Natural killer cell (primary cell): ENCODE data around the gene SEZ6L. TPM values are rescaled to one million over a fixed set of nuclear protein-coding genes. Genes with fewer than 3 reads are reported as not detected.

ENCODE experiments used
- ATAC-seq, 3 donors: fragments of 150-1000 bp in 2 of 3; fragments of 200-7000 bp in 1 of 3; cut with Tn5 transposase; 1 replicate in 1 of 3; 2 replicates in 2 of 3; pipeline ENCODE4 v1.10.0; 2021; ENCODE audit warnings: mild to moderate bottlenecking in 2 of 3, moderate library complexity in 2 of 3
- DNase-seq, 2 donors: peaks; one replicate each; pipeline versions ENCODE4 v3.0.0 to v3.0.0-alpha.2; 2013 to 2021; ENCODE audit warnings: mixed read lengths in 1 of 2
- H3K27ac ChIP-seq: one replicate; pipeline ENCODE4 v1.5.1; 2013; ENCODE audit warnings: mild to moderate bottlenecking, low read length
- H3K27me3 ChIP-seq: one replicate; pipeline ENCODE4 v1.6.1; 2013; ENCODE audit warnings: low read length; ENCODE audit not compliant: control insufficient read depth, insufficient read depth
- H3K36me3 ChIP-seq: one replicate; pipeline ENCODE4 v1.6.1; 2013; ENCODE audit warnings: low read length; ENCODE audit not compliant: control insufficient read depth, insufficient read depth
- H3K4me1 ChIP-seq: one replicate; pipeline ENCODE4 v1.6.1; 2013; ENCODE audit warnings: low read length; ENCODE audit not compliant: control insufficient read depth, insufficient read depth
- H3K4me3 ChIP-seq: one replicate; pipeline ENCODE4 v1.5.1; 2013; ENCODE audit warnings: low read length
- H3K9me3 ChIP-seq: one replicate; pipeline ENCODE4 v1.6.1; 2013; ENCODE audit warnings: low read length; ENCODE audit not compliant: control insufficient read depth, insufficient read depth
- H3K27ac Mint-ChIP-seq, 2 donors: one replicate each; pipeline ENCODE4 v1.8.0; 2022; ENCODE audit warnings: mild to moderate bottlenecking in 2 of 2, mixed read lengths in 2 of 2, moderate library complexity in 1 of 2
- H3K27me3 Mint-ChIP-seq, 2 donors: one replicate each; pipeline ENCODE4 v1.8.0; 2022; ENCODE audit warnings: low read depth in 2 of 2, mixed read lengths in 2 of 2
- H3K36me3 Mint-ChIP-seq: one replicate; pipeline ENCODE4 v1.8.0; 2022; ENCODE audit warnings: mixed read lengths
- H3K4me1 Mint-ChIP-seq, 2 donors: one replicate each; pipeline ENCODE4 v1.8.0; 2022; ENCODE audit warnings: mixed read lengths in 2 of 2
- H3K4me3 Mint-ChIP-seq: one replicate; pipeline ENCODE4 v1.8.0; 2022; ENCODE audit warnings: mild to moderate bottlenecking, moderate library complexity, mixed read lengths
- H3K9me3 Mint-ChIP-seq, 2 donors: one replicate each; pipeline ENCODE4 v1.8.0; 2022; ENCODE audit warnings: mixed read lengths in 2 of 2
- WGBS: methylation state at CpG from one replicate; pipeline ENCODE4 v1.1.7; 2013; ENCODE audit warnings: missing lambda C conversion rate; ENCODE audit not compliant: insufficient coverage; 5-methylcytosine and 5-hydroxymethylcytosine counted together
- intact Hi-C: fragments of 100-400 bp; cut with micrococcal nuclease; formaldehyde crosslinking; loops from one replicate; pipeline ENCODE4 v1.14.2; 2022
- total RNA-seq, 4 donors: library from RNA; stranded (reverse); fragments of 120-200 nt in 1 of 4; gene quantifications; one replicate each; pipeline versions ENCODE4 v1.2.3 to v1.2.4, GENCODE V29; 2013 to 2022
- TF ChIP-seq, protein P1 (sequence below): fragments of 200-600 bp; IDR thresholded peaks from one replicate; pipeline ENCODE4 v1.8.0; 2022; ENCODE audit warnings: antibody characterized with exemption

The SEZ6L gene
- total RNA-seq, 3 donors from 2014 or later (not counting 1 experiment from before 2014, with no cell fraction given), result 0.11 to 1.1 (median 0.60) TPM

DNA sequence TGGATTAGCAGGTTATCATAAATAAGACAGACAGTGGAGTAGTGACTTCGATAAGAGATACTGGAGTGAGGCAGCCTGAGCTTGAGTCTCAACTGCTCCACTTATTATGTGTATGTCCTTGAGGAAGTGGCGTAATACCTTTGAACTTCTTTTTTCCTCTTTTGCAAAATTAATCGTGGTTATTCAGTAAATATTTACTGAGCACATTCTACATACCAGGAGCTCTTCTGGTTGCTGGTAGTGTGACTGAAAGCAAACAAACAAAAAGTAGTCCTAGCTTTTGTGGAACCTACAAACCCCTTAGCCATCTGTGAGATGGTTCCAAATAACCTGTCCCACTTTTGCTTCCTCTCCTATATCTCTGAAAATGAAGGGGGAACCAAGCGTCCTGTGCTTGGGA, 134.2 kb downstream of the SEZ6L start:
- Histone ChIP-seq H3K4me3 (no peak overlapping the region), H3K27ac (no peak overlapping the region), H3K4me1 (no peaks in the 10 kb centered on the region), H3K36me3 (no peaks in the 10 kb centered on the region), H3K9me3 (no peaks in the 10 kb centered on the region), H3K27me3 (peaks cover 7% of the 10 kb centered on the region)
- DNase-seq (no peak), ATAC-seq (no peak)
- 30% methylated on average over 2 of the region's 4 CpGs for WGBS
- Mint-ChIP-seq H3K36me3 (no peaks in the 10 kb centered on the region), H3K9me3 (no peaks in the 10 kb centered on the region), H3K27me3 (peaks cover 15 to 44% of the 10 kb centered on the region in 2 donors), H3K4me1 (no peaks in the 10 kb centered on the region), H3K27ac (no peak overlapping the region), H3K4me3 (no peak overlapping the region)
- intact Hi-C loops, result no loop called here
- TF ChIP-seq, protein P1, sequence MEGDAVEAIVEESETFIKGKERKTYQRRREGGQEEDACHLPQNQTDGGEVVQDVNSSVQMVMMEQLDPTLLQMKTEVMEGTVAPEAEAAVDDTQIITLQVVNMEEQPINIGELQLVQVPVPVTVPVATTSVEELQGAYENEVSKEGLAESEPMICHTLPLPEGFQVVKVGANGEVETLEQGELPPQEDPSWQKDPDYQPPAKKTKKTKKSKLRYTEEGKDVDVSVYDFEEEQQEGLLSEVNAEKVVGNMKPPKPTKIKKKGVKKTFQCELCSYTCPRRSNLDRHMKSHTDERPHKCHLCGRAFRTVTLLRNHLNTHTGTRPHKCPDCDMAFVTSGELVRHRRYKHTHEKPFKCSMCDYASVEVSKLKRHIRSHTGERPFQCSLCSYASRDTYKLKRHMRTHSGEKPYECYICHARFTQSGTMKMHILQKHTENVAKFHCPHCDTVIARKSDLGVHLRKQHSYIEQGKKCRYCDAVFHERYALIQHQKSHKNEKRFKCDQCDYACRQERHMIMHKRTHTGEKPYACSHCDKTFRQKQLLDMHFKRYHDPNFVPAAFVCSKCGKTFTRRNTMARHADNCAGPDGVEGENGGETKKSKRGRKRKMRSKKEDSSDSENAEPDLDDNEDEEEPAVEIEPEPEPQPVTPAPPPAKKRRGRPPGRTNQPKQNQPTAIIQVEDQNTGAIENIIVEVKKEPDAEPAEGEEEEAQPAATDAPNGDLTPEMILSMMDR, result no peak

DNA sequence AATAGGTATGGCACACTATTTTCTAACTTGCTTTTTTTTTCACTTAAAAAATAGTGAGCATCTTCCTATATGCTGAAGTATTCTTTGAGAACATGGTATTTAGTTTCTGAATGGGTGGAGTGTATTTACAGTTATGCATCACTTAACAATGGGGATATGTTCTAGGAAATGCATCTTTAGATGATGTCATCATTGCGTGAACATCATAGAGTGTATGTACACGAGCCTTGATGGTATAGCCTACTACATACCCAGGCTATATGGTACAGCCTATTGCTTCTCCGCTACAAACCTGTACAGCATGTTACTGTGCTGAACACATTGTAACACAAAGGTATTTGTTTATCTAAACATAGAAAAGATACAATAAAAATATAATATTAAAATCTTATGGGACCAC, 135.5 kb downstream of the SEZ6L start:
- intact Hi-C loops, result no loop called here
- Histone ChIP-seq H3K27ac (no peak overlapping the region), H3K27me3 (peaks cover 7% of the 10 kb centered on the region), H3K4me1 (no peaks in the 10 kb centered on the region), H3K36me3 (no peaks in the 10 kb centered on the region), H3K4me3 (no peak overlapping the region), H3K9me3 (no peaks in the 10 kb centered on the region)
- H3K9me3 Mint-ChIP-seq, result no peaks in the 10 kb centered on the region
- TF ChIP-seq, protein P1, result no peak
- no peaks in the 10 kb centered on the region for H3K4me1 Mint-ChIP-seq
- H3K36me3 Mint-ChIP-seq, result no peaks in the 10 kb centered on the region
- H3K27ac Mint-ChIP-seq, result no peak overlapping the region
- H3K4me3 Mint-ChIP-seq, result no peak overlapping the region
- H3K27me3 Mint-ChIP-seq, result peaks cover 15 to 54% of the 10 kb centered on the region in 2 donors
- DNase-seq, result no peak
- ATAC-seq, result no peak
- WGBS, result 84% methylated on average over 2 of the region's 3 CpGs

DNA sequence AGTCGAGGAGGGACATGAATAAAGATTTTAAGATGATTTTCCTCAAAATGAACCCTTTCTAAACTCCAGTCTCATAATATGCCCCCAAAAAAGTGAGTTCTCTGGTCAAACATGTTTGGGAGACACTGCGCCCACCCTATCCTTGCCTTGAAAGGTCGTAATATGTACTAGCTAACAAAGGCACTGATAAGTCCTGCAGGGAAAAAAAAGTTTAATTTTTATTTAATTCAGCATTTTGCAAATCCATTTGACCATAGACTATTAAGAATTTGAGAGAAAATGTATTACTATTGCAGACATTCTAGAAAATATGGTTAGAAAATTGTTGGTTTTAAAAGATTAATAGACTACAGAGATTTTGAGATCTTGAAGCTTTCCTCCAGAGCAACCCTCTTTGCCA, 139.2 kb downstream of the SEZ6L start:
- no peaks in the 10 kb centered on the region for H3K4me1 ChIP-seq
- peaks cover 7% of the 10 kb centered on the region for H3K27me3 ChIP-seq
- Mint-ChIP-seq H3K36me3 (no peaks in the 10 kb centered on the region), H3K27ac (no peak overlapping the region), H3K27me3 (peaks cover 7 to 42% of the 10 kb centered on the region in 2 donors), H3K4me3 (no peak overlapping the region), H3K4me1 (no peaks in the 10 kb centered on the region), H3K9me3 (no peaks in the 10 kb centered on the region)
- H3K9me3 ChIP-seq, result no peaks in the 10 kb centered on the region
- no peak overlapping the region for H3K27ac ChIP-seq
- ATAC-seq (no peak), DNase-seq (no peak)
- intact Hi-C loops, result no loop called here
- no peak overlapping the region for H3K4me3 ChIP-seq
- no peaks in the 10 kb centered on the region for H3K36me3 ChIP-seq
- 83% methylated on average over 2 of the region's 3 CpGs for WGBS
- TF ChIP-seq, protein P1, result no peak

DNA sequence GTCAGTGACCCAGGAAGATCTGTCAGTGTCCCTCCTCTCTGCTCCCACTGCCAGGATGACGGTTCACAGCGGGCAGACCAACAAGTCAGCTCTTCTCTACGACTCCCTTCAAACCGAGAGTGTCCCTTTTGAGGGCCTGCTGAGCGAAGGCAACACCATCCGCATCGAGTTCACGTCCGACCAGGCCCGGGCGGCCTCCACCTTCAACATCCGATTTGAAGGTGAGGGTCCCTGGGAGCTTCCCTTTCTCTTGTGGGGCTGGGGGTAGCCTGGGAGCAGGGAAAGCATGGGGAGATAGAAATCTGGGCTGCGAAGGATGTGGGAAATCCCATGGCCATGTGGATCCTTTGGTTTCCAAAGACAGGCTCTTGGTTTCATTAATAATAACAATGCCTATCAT, 141.4 kb downstream of the SEZ6L start:
- WGBS, result 95% methylated on average over 13 of the region's 13 CpGs
- no peaks in the 10 kb centered on the region for H3K4me1 Mint-ChIP-seq
- Histone ChIP-seq H3K27me3 (peaks cover 7% of the 10 kb centered on the region), H3K4me3 (no peak overlapping the region), H3K27ac (no peak overlapping the region), H3K36me3 (no peaks in the 10 kb centered on the region), H3K9me3 (no peaks in the 10 kb centered on the region), H3K4me1 (no peaks in the 10 kb centered on the region)
- no peaks in the 10 kb centered on the region for H3K9me3 Mint-ChIP-seq
- DNase-seq (no peak), ATAC-seq (no peak)
- H3K36me3 Mint-ChIP-seq, result no peaks in the 10 kb centered on the region
- no peak overlapping the region for H3K27ac Mint-ChIP-seq
- peaks cover 7 to 37% of the 10 kb centered on the region in 2 donors for H3K27me3 Mint-ChIP-seq
- TF ChIP-seq, protein P1, result no peak
- intact Hi-C loops, result no loop called here
- H3K4me3 Mint-ChIP-seq, result no peak overlapping the region
